ENCODE measurements around the gene ADAMTS17. TPM values are rescaled to one million over a fixed set of nuclear protein-coding genes. Genes with fewer than 3 reads are reported as not detected.

The ADAMTS17 gene
- total and polyA plus RNA-seq, 9 of the 15 experiments (the other 6 are each of a cell fraction or from before 2014, with no cell fraction given), result 0.01 to 0.14 (median 0.07) TPM; not detected in 6

DNA sequence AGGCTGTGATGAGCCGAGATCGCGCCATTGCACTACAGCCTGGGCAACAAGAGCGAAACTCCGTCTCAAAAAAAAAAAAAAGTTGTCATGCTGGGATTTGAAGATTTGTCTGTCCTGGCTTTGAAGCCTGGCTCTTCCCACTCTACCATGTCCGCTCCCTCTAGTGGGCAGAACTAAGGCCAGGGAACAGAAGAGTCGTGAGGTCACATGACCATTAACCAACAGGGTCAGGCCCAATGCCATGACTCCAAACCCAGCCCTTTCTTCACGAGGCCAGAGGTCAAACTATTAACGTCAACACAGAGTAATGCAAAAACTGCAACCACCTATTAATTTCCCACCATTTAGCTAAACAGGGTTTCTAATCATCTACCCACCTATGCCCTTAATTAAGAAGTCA, 212.1 kb downstream of the ADAMTS17 start:
- BruUV-seq (replicated peaks), result no TSS peak
- in situ Hi-C loops (cut with MboI), result no loop called here
- no peak for FAIRE-seq
- no peaks in the 10 kb centered on the region for H3K9me1 ChIP-seq (ENCODE audit: control insufficient read depth, insufficient read depth, low read length)
- DNase-seq (ENCODE audit: extremely low read depth in 1 of 4, low spot score in 3 of 4), result peak in 2 of 4 experiments; percentile 23 to 30
- no peak overlapping the region for H3K27ac ChIP-seq (ENCODE audit: extremely low read depth, low read depth, low read length)
- H4K20me1 ChIP-seq (replicated peaks; ENCODE audit: control insufficient read depth, insufficient read depth, low read length), result no peaks in the 10 kb centered on the region
- H3K4me1 ChIP-seq (replicated peaks in 1 of 2; ENCODE audit: control insufficient read depth in 2 of 2, insufficient read depth in 2 of 2, low read length in 2 of 2), result peaks cover 0 to 5% of the 10 kb centered on the region in 2 experiments; a peak in 2 of 5 replicates
- intact Hi-C loops (cut with micrococcal nuclease), result loop anchor here (5.0 to 10.0 kb wide), 2 partner anchors 175 to 337 kb away; no protein-coding TSS in a partner anchor
- ChIA-PET CTCF (ENCODE audit: low intra/inter-chr PET ratio) (no interaction called here), POLR2A (no interaction called here)
- peaks cover 0 to 57% of the 10 kb centered on the region in 2 experiments; a peak in 3 of 5 replicates for H3K27me3 ChIP-seq (ENCODE audit: control insufficient read depth in 2 of 2, insufficient read depth in 2 of 2, low read length in 2 of 2)
- WGBS (ENCODE audit: insufficient coverage, low coverage, missing lambda C conversion rate), result under 1% methylated on average over 9 of the region's 9 CpGs
- H3K36me3 ChIP-seq (ENCODE audit: control insufficient read depth, insufficient read depth, low read length), result no peaks in the 10 kb centered on the region
- no peak overlapping the region for H3K4me2 ChIP-seq (ENCODE audit: insufficient read depth, low read length)
- no peak overlapping the region for H3K4me3 ChIP-seq
- no peak overlapping the region for H2AFZ ChIP-seq (ENCODE audit: low read depth, low read length)
- ATAC-seq, result 0 out of 3 replicates have a peak, but pooled peaks have one; percentile 26
- no peak overlapping the region for H3K9ac ChIP-seq (ENCODE audit: insufficient read depth in 1 of 2, low read depth in 2 of 2, low read length in 2 of 2)
- no peaks in the 10 kb centered on the region for H3K79me2 ChIP-seq (ENCODE audit: control insufficient read depth, insufficient read depth, low read length)
- no peaks in the 10 kb centered on the region for H3K9me3 ChIP-seq (replicated peaks; ENCODE audit: control insufficient read depth, insufficient read depth, low read depth, low read length)
- TF ChIP-seq, protein P1, sequence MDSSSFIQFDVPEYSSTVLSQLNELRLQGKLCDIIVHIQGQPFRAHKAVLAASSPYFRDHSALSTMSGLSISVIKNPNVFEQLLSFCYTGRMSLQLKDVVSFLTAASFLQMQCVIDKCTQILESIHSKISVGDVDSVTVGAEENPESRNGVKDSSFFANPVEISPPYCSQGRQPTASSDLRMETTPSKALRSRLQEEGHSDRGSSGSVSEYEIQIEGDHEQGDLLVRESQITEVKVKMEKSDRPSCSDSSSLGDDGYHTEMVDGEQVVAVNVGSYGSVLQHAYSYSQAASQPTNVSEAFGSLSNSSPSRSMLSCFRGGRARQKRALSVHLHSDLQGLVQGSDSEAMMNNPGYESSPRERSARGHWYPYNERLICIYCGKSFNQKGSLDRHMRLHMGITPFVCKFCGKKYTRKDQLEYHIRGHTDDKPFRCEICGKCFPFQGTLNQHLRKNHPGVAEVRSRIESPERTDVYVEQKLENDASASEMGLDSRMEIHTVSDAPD (CRISPR knock-in tag; IDR thresholded peaks at IDR 0.05), result no peak
- TF ChIP-seq U2AF2 (optimal IDR thresholded peaks at IDR 0.05; ENCODE audit: low read depth, low read length) (no peak), RAD51 (IDR thresholded peaks at IDR 0.05; ENCODE audit: borderline replicate concordance, low read depth) (peak; percentile 60; the same call in 1 of the 2 replicates), FOXK1 (CRISPR knock-in tag; IDR thresholded peaks at IDR 0.05; ENCODE audit: borderline replicate concordance) (no peak), ZNF140 (CRISPR knock-in tag; IDR thresholded peaks at IDR 0.05) (no peak), CBFA2T2 (conservative IDR thresholded peaks at IDR 0.05) (no peak), ZNF212 (CRISPR knock-in tag; IDR thresholded peaks at IDR 0.05) (no peak), KLF1 (tag; IDR thresholded peaks at IDR 0.05) (no peak), ZNF699 (CRISPR knock-in tag; IDR thresholded peaks at IDR 0.05; ENCODE audit: insufficient replicate concordance) (no peak)
- TF ChIP-seq, protein P2, sequence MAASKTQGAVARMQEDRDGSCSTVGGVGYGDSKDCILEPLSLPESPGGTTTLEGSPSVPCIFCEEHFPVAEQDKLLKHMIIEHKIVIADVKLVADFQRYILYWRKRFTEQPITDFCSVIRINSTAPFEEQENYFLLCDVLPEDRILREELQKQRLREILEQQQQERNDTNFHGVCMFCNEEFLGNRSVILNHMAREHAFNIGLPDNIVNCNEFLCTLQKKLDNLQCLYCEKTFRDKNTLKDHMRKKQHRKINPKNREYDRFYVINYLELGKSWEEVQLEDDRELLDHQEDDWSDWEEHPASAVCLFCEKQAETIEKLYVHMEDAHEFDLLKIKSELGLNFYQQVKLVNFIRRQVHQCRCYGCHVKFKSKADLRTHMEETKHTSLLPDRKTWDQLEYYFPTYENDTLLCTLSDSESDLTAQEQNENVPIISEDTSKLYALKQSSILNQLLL (CRISPR knock-in tag; IDR thresholded peaks at IDR 0.05; ENCODE audit: borderline replicate concordance), result no peak
- TF ChIP-seq, protein P3, sequence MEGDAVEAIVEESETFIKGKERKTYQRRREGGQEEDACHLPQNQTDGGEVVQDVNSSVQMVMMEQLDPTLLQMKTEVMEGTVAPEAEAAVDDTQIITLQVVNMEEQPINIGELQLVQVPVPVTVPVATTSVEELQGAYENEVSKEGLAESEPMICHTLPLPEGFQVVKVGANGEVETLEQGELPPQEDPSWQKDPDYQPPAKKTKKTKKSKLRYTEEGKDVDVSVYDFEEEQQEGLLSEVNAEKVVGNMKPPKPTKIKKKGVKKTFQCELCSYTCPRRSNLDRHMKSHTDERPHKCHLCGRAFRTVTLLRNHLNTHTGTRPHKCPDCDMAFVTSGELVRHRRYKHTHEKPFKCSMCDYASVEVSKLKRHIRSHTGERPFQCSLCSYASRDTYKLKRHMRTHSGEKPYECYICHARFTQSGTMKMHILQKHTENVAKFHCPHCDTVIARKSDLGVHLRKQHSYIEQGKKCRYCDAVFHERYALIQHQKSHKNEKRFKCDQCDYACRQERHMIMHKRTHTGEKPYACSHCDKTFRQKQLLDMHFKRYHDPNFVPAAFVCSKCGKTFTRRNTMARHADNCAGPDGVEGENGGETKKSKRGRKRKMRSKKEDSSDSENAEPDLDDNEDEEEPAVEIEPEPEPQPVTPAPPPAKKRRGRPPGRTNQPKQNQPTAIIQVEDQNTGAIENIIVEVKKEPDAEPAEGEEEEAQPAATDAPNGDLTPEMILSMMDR (IDR thresholded peaks at IDR 0.05 in 2 of 3, conservative IDR thresholded peaks at IDR 0.05 in 1 of 3; ENCODE audit: insufficient read depth in 2 of 3, low read depth in 1 of 3, low read length in 3 of 3), result 0 out of 6 replicates have a peak, but pooled peaks of 2 of the 3 experiments have one; percentile 7 to 8
- TF ChIP-seq, protein P4, sequence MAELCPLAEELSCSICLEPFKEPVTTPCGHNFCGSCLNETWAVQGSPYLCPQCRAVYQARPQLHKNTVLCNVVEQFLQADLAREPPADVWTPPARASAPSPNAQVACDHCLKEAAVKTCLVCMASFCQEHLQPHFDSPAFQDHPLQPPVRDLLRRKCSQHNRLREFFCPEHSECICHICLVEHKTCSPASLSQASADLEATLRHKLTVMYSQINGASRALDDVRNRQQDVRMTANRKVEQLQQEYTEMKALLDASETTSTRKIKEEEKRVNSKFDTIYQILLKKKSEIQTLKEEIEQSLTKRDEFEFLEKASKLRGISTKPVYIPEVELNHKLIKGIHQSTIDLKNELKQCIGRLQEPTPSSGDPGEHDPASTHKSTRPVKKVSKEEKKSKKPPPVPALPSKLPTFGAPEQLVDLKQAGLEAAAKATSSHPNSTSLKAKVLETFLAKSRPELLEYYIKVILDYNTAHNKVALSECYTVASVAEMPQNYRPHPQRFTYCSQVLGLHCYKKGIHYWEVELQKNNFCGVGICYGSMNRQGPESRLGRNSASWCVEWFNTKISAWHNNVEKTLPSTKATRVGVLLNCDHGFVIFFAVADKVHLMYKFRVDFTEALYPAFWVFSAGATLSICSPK (IDR thresholded peaks at IDR 0.05; ENCODE audit: borderline replicate concordance), result no peak
- TF ChIP-seq, protein P5, sequence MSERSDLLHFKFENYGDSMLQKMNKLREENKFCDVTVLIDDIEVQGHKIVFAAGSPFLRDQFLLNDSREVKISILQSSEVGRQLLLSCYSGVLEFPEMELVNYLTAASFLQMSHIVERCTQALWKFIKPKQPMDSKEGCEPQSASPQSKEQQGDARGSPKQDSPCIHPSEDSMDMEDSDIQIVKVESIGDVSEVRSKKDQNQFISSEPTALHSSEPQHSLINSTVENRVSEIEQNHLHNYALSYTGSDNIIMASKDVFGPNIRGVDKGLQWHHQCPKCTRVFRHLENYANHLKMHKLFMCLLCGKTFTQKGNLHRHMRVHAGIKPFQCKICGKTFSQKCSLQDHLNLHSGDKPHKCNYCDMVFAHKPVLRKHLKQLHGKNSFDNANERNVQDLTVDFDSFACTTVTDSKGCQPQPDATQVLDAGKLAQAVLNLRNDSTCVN (CRISPR knock-in tag; IDR thresholded peaks at IDR 0.05), result no peak
